Hepatocyte (in vitro differentiated cells): ENCODE results near the gene HSPB7.

ENCODE experiments used
- EZH2 ChIP-seq: fragments of 200-600 bp; sonication (generic); IDR thresholded peaks from 2 replicates; pipeline ENCODE4 v1.6.1; 2016; ENCODE audit warnings: antibody characterized with exemption, mild to moderate bottlenecking, borderline replicate concordance
- TF ChIP-seq, protein P1 (sequence below): fragments of 200-600 bp; sonication (generic); IDR thresholded peaks from 2 replicates; pipeline ENCODE4 v1.5.1; 2016; ENCODE audit warnings: antibody characterized with exemption, mild to moderate bottlenecking; ENCODE audit not compliant: poor library complexity

DNA sequence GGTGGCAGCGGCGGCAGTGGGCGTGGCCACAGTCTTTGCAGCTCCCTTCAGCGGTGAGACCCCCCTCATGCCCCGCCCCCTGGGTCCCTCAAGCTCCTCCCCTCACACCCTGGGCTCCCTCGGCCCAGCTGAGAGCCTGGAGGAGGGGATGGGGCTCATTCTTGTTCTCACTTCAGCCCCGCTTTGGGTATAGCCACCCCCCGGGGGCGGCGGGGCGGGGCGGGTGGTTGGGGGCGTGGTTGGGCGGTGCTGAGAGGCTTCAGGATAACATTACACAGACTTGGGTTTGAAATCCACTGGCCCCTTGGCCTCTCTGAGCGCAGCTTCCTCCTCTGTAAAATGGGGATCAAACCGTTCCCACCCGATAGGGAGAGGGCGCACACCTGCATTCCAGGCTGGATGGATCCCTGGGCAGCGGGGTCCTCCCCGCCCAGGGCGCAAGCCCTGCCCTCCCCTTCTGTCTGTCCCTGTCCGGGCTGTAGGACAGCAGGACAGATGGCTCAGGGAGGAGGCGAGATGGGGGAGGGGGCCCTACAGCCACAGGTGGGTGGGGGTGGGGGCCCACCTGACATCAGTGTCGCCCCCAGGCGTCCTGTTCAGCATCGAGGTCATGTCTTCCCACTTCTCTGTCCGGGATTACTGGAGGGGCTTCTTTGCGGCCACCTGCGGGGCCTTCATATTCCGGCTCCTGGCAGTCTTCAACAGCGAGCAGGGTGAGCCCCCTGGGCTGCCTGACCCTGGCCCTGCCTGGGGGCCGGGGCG, 9.1 kb upstream of the HSPB7 start:
- TF ChIP-seq, protein P1, sequence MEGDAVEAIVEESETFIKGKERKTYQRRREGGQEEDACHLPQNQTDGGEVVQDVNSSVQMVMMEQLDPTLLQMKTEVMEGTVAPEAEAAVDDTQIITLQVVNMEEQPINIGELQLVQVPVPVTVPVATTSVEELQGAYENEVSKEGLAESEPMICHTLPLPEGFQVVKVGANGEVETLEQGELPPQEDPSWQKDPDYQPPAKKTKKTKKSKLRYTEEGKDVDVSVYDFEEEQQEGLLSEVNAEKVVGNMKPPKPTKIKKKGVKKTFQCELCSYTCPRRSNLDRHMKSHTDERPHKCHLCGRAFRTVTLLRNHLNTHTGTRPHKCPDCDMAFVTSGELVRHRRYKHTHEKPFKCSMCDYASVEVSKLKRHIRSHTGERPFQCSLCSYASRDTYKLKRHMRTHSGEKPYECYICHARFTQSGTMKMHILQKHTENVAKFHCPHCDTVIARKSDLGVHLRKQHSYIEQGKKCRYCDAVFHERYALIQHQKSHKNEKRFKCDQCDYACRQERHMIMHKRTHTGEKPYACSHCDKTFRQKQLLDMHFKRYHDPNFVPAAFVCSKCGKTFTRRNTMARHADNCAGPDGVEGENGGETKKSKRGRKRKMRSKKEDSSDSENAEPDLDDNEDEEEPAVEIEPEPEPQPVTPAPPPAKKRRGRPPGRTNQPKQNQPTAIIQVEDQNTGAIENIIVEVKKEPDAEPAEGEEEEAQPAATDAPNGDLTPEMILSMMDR = no peak
- no peak for TF ChIP-seq EZH2
